DND-41 (cell line): Measurements from ENCODE around the gene ROBO2.

Experiments
- CTCF ChIP-seq: IDR thresholded peaks from 2 replicates; pipeline ENCODE4 v1.5.1; 2012; ENCODE audit warnings: borderline replicate concordance, low read length, moderate library complexity, mild to moderate bottlenecking; ENCODE audit not compliant: poor library complexity, severe bottlenecking; ENCODE audit errors: extremely low read depth
- EZH2 ChIP-seq: IDR thresholded peaks from 3 replicates; pipeline ENCODE4 v1.6.1; 2012; ENCODE audit warnings: borderline replicate concordance, low read depth, mild to moderate bottlenecking, moderate library complexity, low read length, inconsistent platforms; ENCODE audit not compliant: severe bottlenecking

GRCh38 chr3:77342027-77342426 lies 302.1 kb downstream of the ROBO2 start:
- no peak for TF ChIP-seq CTCF
- no peak for TF ChIP-seq EZH2
